Measurements from ENCODE around the gene C1QL1.

Gene C1QL1

DNA sequence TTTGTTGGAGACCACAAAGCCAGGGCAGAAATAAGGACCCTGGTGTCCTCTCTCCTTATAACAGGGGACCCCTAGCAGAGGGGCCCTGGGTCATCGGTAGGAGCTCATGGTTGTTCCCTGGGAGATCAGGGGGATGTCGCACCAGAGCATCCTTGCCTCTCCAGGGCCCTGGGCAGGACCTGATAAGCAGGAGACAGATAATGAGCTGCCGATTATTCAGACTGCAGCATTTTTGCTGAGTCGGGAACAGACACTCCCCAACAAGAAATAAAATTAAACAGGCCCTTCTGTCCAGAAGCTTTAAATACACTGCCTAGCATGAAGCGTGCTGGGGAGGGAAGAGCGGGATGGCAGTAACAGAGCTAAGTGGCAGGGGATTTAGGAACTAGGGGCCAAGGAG, 37.4 kb downstream of the C1QL1 start:
- DNase-seq (ENCODE audit: low spot score), result no peak

- DNase-seq (ENCODE audit: low spot score), result no peak
Measured at GRCh38 chr17:44928950-44929720, 39.0 kb downstream of the C1QL1 start.

DNA sequence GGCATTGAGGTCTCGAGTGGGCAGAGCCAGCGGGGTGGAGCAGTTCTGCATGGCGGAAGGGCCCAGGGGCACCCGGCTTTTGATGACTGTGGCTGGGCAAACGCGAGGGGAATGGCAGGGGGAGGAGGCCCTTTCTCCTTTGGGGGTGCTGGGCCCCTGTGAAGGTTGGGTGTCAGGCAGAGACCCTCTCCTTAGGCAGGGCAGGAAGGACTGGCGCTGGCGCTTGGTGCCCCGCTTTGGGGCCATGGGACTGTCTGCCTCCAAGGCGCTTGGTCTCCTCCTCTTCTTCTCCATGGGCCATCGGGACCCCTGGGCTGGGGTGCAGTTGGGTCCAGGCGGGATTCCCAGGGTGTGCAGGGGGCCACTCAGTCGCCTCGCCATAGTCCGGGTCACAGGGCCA, 40.0 kb downstream of the C1QL1 start:
- DNase-seq (ENCODE audit: low spot score), result no peak

DNA sequence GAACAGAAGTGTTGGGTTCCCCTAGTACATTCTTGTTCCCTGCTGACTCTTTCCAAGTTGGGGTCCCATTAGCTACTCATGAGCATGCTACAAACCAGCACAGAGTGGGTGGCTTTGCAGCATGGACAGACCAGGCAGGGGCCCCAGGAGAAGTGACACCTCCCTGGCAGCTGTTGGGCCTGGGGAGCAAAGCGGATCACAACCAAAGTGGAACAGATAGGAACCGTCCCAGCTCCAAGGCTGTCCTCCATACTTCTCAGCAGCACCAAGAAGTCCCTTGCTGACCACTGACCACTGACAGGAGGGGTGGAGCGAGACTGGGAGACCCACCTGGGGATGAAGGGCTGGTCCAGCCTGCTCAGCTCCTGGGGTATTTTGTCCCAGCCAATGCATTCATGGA, 40.4 kb downstream of the C1QL1 start:
- no peak for DNase-seq (ENCODE audit: low spot score)

DNA sequence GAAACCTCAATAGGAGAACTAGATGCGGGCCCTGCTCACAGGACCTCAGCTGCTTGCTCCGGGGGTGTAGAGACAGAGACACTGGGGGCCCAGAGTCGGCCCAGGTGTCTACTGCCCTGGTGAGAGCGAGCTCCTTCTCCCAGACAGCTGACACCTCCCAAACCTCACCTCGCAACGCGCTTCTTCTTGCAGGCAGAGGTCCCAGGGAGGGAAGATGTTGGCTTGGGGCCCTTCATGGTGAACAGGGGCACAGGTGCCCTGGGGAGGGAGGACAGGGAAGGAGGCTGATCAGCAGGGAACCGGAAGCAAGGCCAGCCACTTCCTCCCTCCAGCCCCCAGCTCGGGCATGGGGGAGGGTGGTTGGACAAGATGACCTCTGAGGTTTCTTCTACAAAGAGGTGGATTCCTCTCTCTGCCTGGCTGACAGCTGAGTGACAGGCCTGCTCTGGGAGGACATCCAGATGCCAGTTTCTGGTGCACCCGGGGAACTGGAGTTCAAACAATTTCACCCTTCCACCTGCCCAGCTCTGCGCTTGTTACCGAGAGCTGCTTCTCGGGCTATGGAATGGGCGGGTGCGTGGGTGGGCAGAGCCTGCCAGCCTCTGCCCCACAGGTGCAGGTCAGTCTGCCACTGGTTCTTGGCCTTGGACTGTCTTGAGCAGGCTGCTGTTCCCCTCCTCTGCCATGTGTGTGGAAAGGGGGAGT, 41.1 kb downstream of the C1QL1 start:
- DNase-seq (ENCODE audit: low spot score), result no peak

- DNase-seq (ENCODE audit: low spot score), result no peak
Measured at GRCh38 chr17:44925731-44926697, 42.1 kb downstream of the C1QL1 start.

DNA sequence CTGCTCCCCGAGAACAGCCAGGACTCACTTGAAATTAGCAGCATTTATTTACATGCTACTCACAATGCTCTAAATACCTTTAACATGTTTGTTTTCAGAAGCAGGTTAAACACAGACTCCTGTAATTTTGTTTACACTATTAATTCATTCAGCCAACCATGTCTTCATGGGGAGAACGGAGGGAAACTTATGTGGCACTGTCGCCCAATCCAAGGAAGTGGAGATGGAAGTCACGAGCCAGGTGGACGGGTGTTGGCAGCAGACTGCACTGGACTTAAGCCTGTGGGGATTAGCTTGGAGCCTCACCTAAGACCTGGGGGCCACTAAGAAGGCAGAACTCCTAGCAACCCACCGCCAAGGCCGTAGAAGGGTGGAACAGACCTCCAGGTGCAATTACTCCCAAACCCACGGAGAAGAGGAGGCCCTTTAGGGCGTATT, 44.0 kb downstream of the C1QL1 start:
- no peak for DNase-seq (ENCODE audit: low spot score)

DNA sequence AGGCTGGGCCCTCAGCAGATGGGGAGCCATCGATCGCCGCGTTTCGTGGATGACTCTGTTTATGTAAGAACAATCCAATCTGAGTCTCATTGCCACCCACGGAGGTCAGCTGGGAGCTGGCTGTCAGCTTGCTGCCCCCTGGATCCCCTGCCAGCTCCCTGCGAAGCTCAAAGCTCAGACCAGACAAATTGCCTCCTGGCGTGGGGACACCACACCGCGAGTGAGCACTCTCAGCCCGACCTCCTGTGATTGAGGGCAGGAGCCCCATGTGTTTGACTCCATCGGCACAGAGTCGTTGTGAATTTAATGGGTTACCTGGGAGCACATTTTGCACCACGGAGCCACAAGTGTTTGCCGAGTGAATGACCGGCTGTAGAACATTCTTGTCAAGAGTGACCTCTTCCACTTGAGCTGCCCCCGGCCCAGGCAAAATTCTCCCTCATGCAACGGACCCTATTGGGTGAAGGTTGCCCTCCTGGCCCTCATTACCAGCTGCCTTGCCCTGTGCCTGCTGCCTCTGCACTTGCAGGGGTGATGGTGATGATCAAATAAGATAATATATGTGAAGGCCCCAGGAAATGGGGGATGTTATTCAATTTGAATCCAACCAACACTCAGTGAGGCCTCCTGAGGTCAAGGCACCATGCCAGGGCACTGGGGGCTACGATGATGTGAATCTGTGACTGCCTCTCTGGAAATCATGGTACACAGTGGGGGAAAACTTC, 45.2 kb downstream of the C1QL1 start:
- no peak for DNase-seq (ENCODE audit: low spot score)

- DNase-seq (ENCODE audit: low spot score), result no peak
Measured at GRCh38 chr17:44922136-44922535, 46.0 kb downstream of the C1QL1 start.

- DNase-seq (ENCODE audit: low spot score), result no peak
Measured at GRCh38 chr17:44921122-44921882, 46.8 kb downstream of the C1QL1 start.

- no peak for DNase-seq (ENCODE audit: low spot score)
Measured at GRCh38 chr17:44920565-44920940, 47.5 kb downstream of the C1QL1 start.

DNA sequence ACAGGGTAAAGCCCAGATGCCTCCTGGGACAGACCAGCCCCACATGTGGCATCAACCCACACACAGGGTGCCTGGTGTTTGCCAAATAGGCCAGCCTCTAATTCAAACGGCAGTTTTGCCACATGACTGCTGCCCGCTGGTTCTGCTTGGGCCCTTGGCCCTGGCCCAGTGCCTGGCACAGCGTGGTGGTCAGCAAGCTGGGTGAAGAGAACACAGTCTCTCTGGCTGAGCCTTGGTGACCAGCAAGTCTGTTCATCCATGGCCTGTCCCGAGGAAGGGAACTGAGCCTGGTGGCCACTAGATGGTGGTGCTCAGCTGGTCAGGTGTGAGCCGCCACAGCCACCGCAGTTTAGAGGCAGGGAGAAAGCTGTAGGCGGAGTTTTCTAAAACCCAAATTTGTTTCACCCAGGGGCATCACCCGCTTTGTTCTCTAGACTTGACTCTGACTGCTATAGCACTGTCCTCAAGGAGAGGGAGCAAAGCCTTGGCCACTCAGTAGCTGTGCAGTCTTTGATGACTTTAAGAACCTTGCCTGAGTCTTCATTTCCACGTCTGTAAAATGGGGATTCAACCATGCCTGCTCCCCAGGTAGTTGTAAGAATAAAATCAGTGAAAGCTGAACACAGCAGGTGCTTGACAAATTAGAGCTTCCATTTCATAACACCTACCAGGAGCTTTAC, 48.1 kb downstream of the C1QL1 start:
- DNase-seq (ENCODE audit: low spot score), result peak; percentile 82

DNA sequence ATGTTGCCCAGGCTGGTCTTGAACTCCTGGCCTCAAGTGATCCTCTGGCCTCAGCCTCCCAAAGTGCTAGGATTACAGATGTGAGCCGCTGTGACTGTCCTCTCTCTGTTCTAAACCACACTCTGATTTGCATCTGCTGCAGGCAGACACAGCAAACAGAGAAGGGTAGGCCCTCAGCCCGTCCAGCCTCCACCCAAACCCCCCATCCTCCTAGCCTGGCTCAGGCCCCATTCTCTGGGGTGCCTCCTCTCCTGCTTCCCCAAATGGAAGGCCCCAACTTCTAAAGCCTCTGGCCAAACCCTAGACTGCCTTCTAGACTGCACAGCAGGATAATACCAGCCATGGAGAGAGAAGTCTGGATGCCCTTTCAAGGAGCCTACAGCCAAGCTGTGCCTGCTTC, 48.7 kb downstream of the C1QL1 start:
- no peak for DNase-seq (ENCODE audit: low spot score)

GRCh38 chr17:44918006-44918405, 50.1 kb downstream of the C1QL1 start:
- no peak for DNase-seq (ENCODE audit: low spot score)

- no peak for DNase-seq (ENCODE audit: low spot score)
Measured at GRCh38 chr17:44917456-44917855, 50.6 kb downstream of the C1QL1 start.

DNA sequence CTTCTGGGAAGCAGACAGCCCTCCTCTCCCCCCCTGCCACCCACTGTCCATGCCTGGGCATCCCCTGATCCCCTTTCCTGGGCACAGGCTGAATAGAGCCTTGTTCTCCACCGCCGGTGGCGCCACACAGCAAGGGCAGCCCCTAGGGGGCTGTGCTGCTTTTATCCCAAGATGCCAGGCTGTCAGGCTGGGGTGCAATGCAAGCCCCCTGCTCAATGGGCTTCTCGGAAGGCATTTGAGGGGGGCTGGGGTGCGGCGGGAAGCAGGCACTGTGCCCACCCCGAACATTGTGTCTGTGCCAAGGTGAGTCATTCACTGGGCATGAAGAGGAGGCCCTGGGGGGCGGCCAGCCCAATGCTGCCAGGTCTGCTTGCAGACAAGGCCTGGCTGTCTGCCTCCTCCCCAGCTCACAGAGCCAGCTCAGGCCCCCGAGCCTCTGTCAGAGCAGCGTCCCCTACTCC, 51.3 kb downstream of the C1QL1 start:
- peak; percentile 77 for DNase-seq (ENCODE audit: low spot score)

DNA sequence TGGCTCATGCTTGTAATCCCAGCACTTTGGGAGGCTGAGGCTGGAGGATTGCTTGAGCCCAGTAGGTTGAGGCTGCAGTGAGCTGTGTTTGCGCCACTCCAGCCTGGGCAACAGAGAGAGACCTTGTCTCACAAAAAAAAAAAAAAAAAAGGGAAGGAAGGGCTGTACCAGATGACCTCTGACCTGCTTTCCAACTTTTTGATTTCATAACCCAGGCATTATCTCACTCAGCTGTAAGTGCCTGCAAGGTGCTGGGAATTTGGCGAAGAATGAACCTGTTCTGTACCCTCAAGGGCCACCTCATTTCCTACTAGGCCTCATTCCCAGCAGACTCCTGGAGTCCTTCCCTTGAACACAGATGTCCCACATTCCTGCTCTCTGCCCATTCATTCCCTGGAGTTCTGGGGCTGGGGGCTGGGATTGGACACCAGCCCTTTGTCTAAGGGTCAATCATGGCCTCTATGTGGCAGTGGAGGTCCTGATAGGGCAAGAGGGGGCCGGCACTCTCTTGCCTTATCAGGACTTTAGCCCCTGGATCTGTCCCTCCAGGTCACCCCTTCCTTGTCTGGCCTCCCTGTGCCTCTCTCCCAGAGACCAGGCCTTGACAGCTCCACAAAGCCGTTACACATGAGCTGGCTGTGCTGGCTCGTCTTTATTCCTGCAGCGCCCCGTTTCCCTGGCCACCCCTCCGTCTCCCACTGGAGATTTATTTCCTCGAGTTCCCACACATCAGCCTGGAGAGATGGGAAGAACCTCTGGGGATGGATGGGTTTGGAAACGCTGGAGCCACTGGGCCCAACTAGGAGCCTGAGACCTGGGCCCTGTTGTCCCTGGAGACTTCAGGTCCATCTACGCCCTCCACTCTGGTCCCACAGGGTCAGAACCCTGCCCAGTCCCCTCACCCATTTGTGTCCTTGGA, 52.0 kb downstream of the C1QL1 start:
- peak; percentile 24 for DNase-seq (ENCODE audit: low spot score)

DNA sequence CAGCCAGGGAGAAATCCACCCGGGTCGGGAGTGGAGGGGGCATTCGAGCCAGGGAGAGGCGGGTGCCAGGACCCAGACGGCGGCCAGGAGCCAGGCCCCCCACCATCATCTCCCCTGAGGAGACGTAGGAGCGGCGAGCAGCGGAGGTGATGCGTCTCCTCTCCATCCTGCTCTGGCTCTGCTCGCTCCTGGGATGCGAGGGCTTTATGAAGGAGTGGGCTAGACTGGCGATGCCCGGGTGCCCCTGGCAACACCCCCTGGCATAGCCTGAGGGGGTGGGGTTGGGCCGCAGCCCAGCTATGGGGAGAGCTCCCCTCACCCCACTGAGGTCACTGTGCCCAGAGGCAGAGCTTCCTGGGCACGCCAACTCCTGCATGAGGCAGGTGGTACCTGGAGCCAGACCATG, 52.8 kb downstream of the C1QL1 start, which contains the start of gene GFAP:
Gene GFAP, minus strand, starts transcription at position 180 of the 406 bp plus-strand sequence. Its CDS starts 14 bp downstream, at position 166.
- DNase-seq (ENCODE audit: low spot score), result no peak

GRCh38 chr17:44914698-44915271, 53.3 kb downstream of the C1QL1 start:
- DNase-seq (ENCODE audit: low spot score), result no peak
